Measurements from ENCODE around the gene HHIPL1. TPM values are rescaled to one million over a fixed set of nuclear protein-coding genes. Genes with fewer than 3 reads are reported as not detected.

The HHIPL1 gene
- total RNA-seq, 2 experiments from 2014 or later: 0.25 to 0.72 TPM

GRCh38 chr14:99643343-99643742 lies 1.6 kb upstream of the HHIPL1 start:
- intact Hi-C loops (cut with micrococcal nuclease; ENCODE audit: unreplicated experiment): no loop called here
- Histone ChIP-seq H3K4me3 (ENCODE audit: low read depth, low read length, poor library complexity, severe bottlenecking) (no peak overlapping the region), H3K4me1 (ENCODE audit: insufficient read depth, low read length, poor library complexity, severe bottlenecking) (no peaks in the 10 kb centered on the region), H3K27ac (ENCODE audit: low read depth, low read length, poor library complexity, severe bottlenecking) (no peak overlapping the region), H2AFZ (ENCODE audit: low read length) (no peak overlapping the region), H3K4me2 (ENCODE audit: low read length) (no peak overlapping the region), H4K20me1 (ENCODE audit: insufficient read depth, low read length) (no peaks in the 10 kb centered on the region), H3K36me3 (ENCODE audit: insufficient read depth, low read length) (no peaks in the 10 kb centered on the region), H3K9me3 (ENCODE audit: low read length) (no peaks in the 10 kb centered on the region), H3K9me2 (ENCODE audit: insufficient read depth, low read length) (no peaks in the 10 kb centered on the region), H3K79me2 (ENCODE audit: insufficient read depth, low read depth, low read length) (no peaks in the 10 kb centered on the region)
- no TSS peak for BruUV-seq (replicated peaks)
- ChIA-PET POLR2A (interaction anchor here (1.5 kb wide), 1 partner anchor 13 kb away, joined by 4 read pairs; no protein-coding TSS in a partner anchor), CTCF (ENCODE audit: unreplicated experiment) (no interaction called here)
- no peak for TF ChIP-seq CTCF (conservative IDR thresholded peaks at IDR 0.05; ENCODE audit: low read length)
- no peak for TF ChIP-seq EZH2phosphoT487 (IDR thresholded peaks at IDR 0.05; ENCODE audit: borderline replicate concordance, low read depth, low read length)
- no peak for DNase-seq (ENCODE audit: low spot score)

- TF ChIP-seq EZH2phosphoT487 (IDR thresholded peaks at IDR 0.05; ENCODE audit: borderline replicate concordance, low read depth, low read length): no peak
- no peak for TF ChIP-seq CTCF (conservative IDR thresholded peaks at IDR 0.05; ENCODE audit: low read length)
- Histone ChIP-seq H4K20me1 (ENCODE audit: insufficient read depth, low read length) (no peaks in the 10 kb centered on the region), H3K4me1 (ENCODE audit: insufficient read depth, low read length, poor library complexity, severe bottlenecking) (no peaks in the 10 kb centered on the region), H3K4me3 (ENCODE audit: low read depth, low read length, poor library complexity, severe bottlenecking) (no peak overlapping the region), H3K9me3 (ENCODE audit: low read length) (no peaks in the 10 kb centered on the region), H2AFZ (ENCODE audit: low read length) (no peak overlapping the region), H3K27ac (ENCODE audit: low read depth, low read length, poor library complexity, severe bottlenecking) (no peak overlapping the region), H3K79me2 (ENCODE audit: insufficient read depth, low read depth, low read length) (no peaks in the 10 kb centered on the region), H3K9me2 (ENCODE audit: insufficient read depth, low read length) (no peaks in the 10 kb centered on the region), H3K36me3 (ENCODE audit: insufficient read depth, low read length) (no peaks in the 10 kb centered on the region), H3K4me2 (ENCODE audit: low read length) (no peak overlapping the region)
- ChIA-PET POLR2A (no interaction called here), CTCF (ENCODE audit: unreplicated experiment) (no interaction called here)
- DNase-seq (ENCODE audit: low spot score): no peak
- intact Hi-C loops (cut with micrococcal nuclease; ENCODE audit: unreplicated experiment): no loop called here
- no TSS peak for BruUV-seq (replicated peaks)
Observed at GRCh38 chr14:99644035-99644587, 818 bp upstream of the HHIPL1 start.

GRCh38 chr14:99645545-99646505 lies 896 bp downstream of the HHIPL1 start:
- BruUV-seq (replicated peaks): no TSS peak
- Histone ChIP-seq H3K79me2 (ENCODE audit: insufficient read depth, low read depth, low read length) (no peaks in the 10 kb centered on the region), H3K4me1 (ENCODE audit: insufficient read depth, low read length, poor library complexity, severe bottlenecking) (no peaks in the 10 kb centered on the region), H3K9me3 (ENCODE audit: low read length) (no peaks in the 10 kb centered on the region), H3K9me2 (ENCODE audit: insufficient read depth, low read length) (no peaks in the 10 kb centered on the region), H3K27ac (ENCODE audit: low read depth, low read length, poor library complexity, severe bottlenecking) (no peak overlapping the region), H3K4me3 (ENCODE audit: low read depth, low read length, poor library complexity, severe bottlenecking) (no peak overlapping the region), H2AFZ (ENCODE audit: low read length) (no peak overlapping the region), H4K20me1 (ENCODE audit: insufficient read depth, low read length) (no peaks in the 10 kb centered on the region), H3K4me2 (ENCODE audit: low read length) (no peak overlapping the region), H3K36me3 (ENCODE audit: insufficient read depth, low read length) (no peaks in the 10 kb centered on the region)
- CTCF ChIA-PET (ENCODE audit: unreplicated experiment): no interaction called here
- intact Hi-C loops (cut with micrococcal nuclease; ENCODE audit: unreplicated experiment): no loop called here
- no peak for DNase-seq (ENCODE audit: low spot score)
- TF ChIP-seq EZH2phosphoT487 (IDR thresholded peaks at IDR 0.05; ENCODE audit: borderline replicate concordance, low read depth, low read length) (no peak), CTCF (conservative IDR thresholded peaks at IDR 0.05; ENCODE audit: low read length) (no peak)
- POLR2A ChIA-PET: no interaction called here
